ENCODE measurements around the gene SPRR5. TPM values are rescaled to one million over a fixed set of nuclear protein-coding genes. Genes with fewer than 3 reads are reported as not detected.
A peak's percentile ranks its signal among the peaks of the same experiment; 100 is the strongest.

SPRR5 gene
- total RNA-seq, 1 experiment from 2014 or later = not detected

DNA sequence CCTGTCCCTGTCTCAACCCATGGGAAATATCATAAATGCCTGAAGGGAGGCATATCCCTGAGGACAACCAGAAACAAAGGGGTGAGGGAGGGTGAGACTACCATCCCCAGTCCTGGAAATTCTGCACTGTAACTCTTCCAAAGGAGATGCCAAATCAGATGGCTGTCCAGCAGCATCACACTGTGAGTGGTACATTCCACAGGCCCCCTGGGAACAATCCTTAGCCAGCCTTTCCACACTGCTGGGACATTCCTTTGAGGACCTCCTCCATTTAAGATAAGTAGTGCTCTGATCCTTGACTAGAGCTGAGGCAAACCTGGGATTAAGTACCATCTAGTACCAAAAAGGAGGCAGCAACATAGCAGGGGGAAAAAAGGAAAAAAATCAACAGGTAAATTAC lies 27.9 kb upstream of the SPRR5 start:
- Mint-ChIP-seq H3K4me1 (ENCODE audit: low read depth, unreplicated experiment) (no peaks in the 10 kb centered on the region), H3K36me3 (ENCODE audit: insufficient read depth, unreplicated experiment) (no peaks in the 10 kb centered on the region), H3K9me3 (ENCODE audit: unreplicated experiment) (no peaks in the 10 kb centered on the region), H3K27me3 (ENCODE audit: insufficient read depth, unreplicated experiment) (peaks cover 27% of the 10 kb centered on the region), H3K4me3 (ENCODE audit: unreplicated experiment) (no peak overlapping the region), H3K27ac (ENCODE audit: unreplicated experiment) (no peak overlapping the region)
- CTCF ChIA-PET = interaction anchor here (1.5 kb wide), 1 partner anchor 274 kb away, joined by 10 read pairs; no protein-coding TSS in a partner anchor
- no peaks in the 10 kb centered on the region for H3K9me3 ChIP-seq
- H3K4me1 ChIP-seq = no peaks in the 10 kb centered on the region
- intact Hi-C loops (cut with micrococcal nuclease; ENCODE audit: unreplicated experiment) = no loop called here
- no peaks in the 10 kb centered on the region for H3K36me3 ChIP-seq (ENCODE audit: control insufficient read depth, insufficient read depth, low read length)
- no peaks in the 10 kb centered on the region for H3K27me3 ChIP-seq (replicated peaks; ENCODE audit: control insufficient read depth, insufficient read depth, low read length)
- TF ChIP-seq, protein P1, sequence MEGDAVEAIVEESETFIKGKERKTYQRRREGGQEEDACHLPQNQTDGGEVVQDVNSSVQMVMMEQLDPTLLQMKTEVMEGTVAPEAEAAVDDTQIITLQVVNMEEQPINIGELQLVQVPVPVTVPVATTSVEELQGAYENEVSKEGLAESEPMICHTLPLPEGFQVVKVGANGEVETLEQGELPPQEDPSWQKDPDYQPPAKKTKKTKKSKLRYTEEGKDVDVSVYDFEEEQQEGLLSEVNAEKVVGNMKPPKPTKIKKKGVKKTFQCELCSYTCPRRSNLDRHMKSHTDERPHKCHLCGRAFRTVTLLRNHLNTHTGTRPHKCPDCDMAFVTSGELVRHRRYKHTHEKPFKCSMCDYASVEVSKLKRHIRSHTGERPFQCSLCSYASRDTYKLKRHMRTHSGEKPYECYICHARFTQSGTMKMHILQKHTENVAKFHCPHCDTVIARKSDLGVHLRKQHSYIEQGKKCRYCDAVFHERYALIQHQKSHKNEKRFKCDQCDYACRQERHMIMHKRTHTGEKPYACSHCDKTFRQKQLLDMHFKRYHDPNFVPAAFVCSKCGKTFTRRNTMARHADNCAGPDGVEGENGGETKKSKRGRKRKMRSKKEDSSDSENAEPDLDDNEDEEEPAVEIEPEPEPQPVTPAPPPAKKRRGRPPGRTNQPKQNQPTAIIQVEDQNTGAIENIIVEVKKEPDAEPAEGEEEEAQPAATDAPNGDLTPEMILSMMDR (IDR thresholded peaks at IDR 0.05; ENCODE audit: insufficient read depth in 1 of 2, low read depth in 1 of 2, low read length in 1 of 2, severe bottlenecking in 1 of 2, unreplicated experiment in 1 of 2) = no peak
- no peak overlapping the region for H3K4me3 ChIP-seq (ENCODE audit: low read depth, low read length)
- POLR2A ChIA-PET = no interaction called here
- no TSS peak for BruUV-seq (replicated peaks)
- DNase-seq = no peak

DNA sequence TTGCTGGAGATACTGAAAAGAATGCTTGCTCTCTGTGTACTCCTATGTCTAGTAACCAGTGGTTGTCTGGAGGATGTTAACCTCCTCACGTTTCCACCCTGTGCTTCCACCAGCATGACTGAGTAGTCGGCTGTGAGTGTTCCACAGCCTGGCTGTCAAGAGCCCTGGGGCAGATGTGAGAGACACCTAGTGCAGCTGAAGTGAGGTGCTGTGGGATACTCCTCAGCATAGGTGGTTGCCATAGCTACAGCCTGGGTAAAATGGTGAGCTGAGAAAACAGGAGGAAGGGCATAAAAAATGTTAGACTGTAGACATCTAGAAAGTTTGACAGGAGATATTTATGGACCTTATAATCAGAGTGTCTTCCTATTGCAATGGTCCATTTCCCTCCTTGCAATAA lies 22.8 kb upstream of the SPRR5 start:
- Mint-ChIP-seq H3K4me3 (ENCODE audit: unreplicated experiment) (no peak overlapping the region), H3K27me3 (ENCODE audit: insufficient read depth, unreplicated experiment) (peaks cover 9% of the 10 kb centered on the region), H3K27ac (ENCODE audit: unreplicated experiment) (no peak overlapping the region), H3K36me3 (ENCODE audit: insufficient read depth, unreplicated experiment) (no peaks in the 10 kb centered on the region), H3K9me3 (ENCODE audit: unreplicated experiment) (peaks cover 20% of the 10 kb centered on the region), H3K4me1 (ENCODE audit: low read depth, unreplicated experiment) (peaks cover 7% of the 10 kb centered on the region)
- ChIA-PET POLR2A (no interaction called here), CTCF (no interaction called here)
- TF ChIP-seq, protein P1 (IDR thresholded peaks at IDR 0.05; ENCODE audit: insufficient read depth in 1 of 2, low read depth in 1 of 2, low read length in 1 of 2, severe bottlenecking in 1 of 2, unreplicated experiment in 1 of 2) = no peak
- no peaks in the 10 kb centered on the region for H3K36me3 ChIP-seq (ENCODE audit: control insufficient read depth, insufficient read depth, low read length)
- H3K4me1 ChIP-seq = no peaks in the 10 kb centered on the region
- DNase-seq = no peak
- H3K27me3 ChIP-seq (replicated peaks; ENCODE audit: control insufficient read depth, insufficient read depth, low read length) = no peaks in the 10 kb centered on the region
- no peaks in the 10 kb centered on the region; the same call in 1 of the 2 replicates for H3K9me3 ChIP-seq
- H3K4me3 ChIP-seq (ENCODE audit: low read depth, low read length) = no peak overlapping the region
- BruUV-seq (replicated peaks) = no TSS peak
- intact Hi-C loops (cut with micrococcal nuclease; ENCODE audit: unreplicated experiment) = loop anchor here (10.0 kb wide), 1 partner anchor 269 kb away; no protein-coding TSS in a partner anchor

DNA sequence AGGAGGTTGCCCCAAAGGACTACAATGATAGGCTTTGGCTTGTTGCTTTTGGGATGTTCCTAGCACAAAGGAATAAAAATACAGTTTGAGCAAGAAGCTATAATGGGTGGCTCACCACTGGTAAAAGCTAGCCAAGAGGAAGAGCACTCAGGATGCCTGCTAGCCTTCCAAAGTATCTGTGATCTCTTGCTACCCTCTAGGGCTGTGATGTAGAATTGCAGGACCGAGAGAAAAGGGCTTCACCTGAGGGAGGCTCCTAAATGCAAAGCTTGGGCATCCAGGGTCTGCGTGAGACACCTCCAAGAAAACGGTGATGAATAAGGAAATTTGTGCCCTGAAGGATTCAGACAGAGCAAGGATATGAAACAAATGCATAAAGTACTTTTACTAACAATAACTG lies 20.9 kb upstream of the SPRR5 start:
- no peak overlapping the region for H3K27ac Mint-ChIP-seq (ENCODE audit: unreplicated experiment)
- peaks cover 9% of the 10 kb centered on the region for H3K27me3 Mint-ChIP-seq (ENCODE audit: insufficient read depth, unreplicated experiment)
- Histone ChIP-seq H3K4me1 (no peaks in the 10 kb centered on the region), H3K9me3 (no peaks in the 10 kb centered on the region; the same call in 1 of the 2 replicates), H3K4me3 (ENCODE audit: low read depth, low read length) (no peak overlapping the region), H3K36me3 (ENCODE audit: control insufficient read depth, insufficient read depth, low read length) (no peaks in the 10 kb centered on the region), H3K27me3 (replicated peaks; ENCODE audit: control insufficient read depth, insufficient read depth, low read length) (no peaks in the 10 kb centered on the region)
- peak in 1 of 2 experiments; percentile 19 for DNase-seq
- peaks cover 7% of the 10 kb centered on the region for H3K4me1 Mint-ChIP-seq (ENCODE audit: low read depth, unreplicated experiment)
- H3K36me3 Mint-ChIP-seq (ENCODE audit: insufficient read depth, unreplicated experiment) = no peaks in the 10 kb centered on the region
- POLR2A ChIA-PET = interaction anchor here (0.5 kb wide), 1 partner anchor 343 kb away, joined by 3 read pairs; no protein-coding TSS in a partner anchor
- TF ChIP-seq, protein P1 (IDR thresholded peaks at IDR 0.05; ENCODE audit: insufficient read depth in 1 of 2, low read depth in 1 of 2, low read length in 1 of 2, severe bottlenecking in 1 of 2, unreplicated experiment in 1 of 2) = peak; percentile 20 to 34
- intact Hi-C loops (cut with micrococcal nuclease; ENCODE audit: unreplicated experiment) = loop anchor here (1.0 to 10.0 kb wide), 2 partner anchors 55 to 271 kb away; no protein-coding TSS in a partner anchor
- no TSS peak for BruUV-seq (replicated peaks)
- no peak overlapping the region for H3K4me3 Mint-ChIP-seq (ENCODE audit: unreplicated experiment)
- CTCF ChIA-PET = no interaction called here
- H3K9me3 Mint-ChIP-seq (ENCODE audit: unreplicated experiment) = peaks cover 20% of the 10 kb centered on the region

Measured in Caco-2 (cell line).